HepG2 (cell line): ENCODE data around the gene TFDP2. TPM values are rescaled to one million over a fixed set of nuclear protein-coding genes. Genes with fewer than 3 reads are reported as not detected.

ENCODE experiments used
- EP300 ChIP-seq, 3 experiments: sonication (generic) in 1 of 3; formaldehyde crosslinking in 1 of 3; IDR thresholded peaks; 2 replicates each; pipeline versions ENCODE4 v1.5.1 to v1.6.1; 2011 to 2020; ENCODE audit warnings: low read depth in 2 of 3, low read length in 2 of 3, borderline replicate concordance in 1 of 3, improper control_type of control experiment in 1 of 3, mild to moderate bottlenecking in 1 of 3, missing genetic modification reagents in 1 of 3, moderate library complexity in 1 of 3
- HOXD1 ChIP-seq: sonication (generic); formaldehyde crosslinking; IDR thresholded peaks from 2 replicates; pipeline ENCODE4 v1.5.0; 2020; ENCODE audit warnings: missing genetic modification reagents
- KAT7 ChIP-seq: IDR thresholded peaks from 2 replicates; pipeline ENCODE4 v1.6.1; 2018; ENCODE audit warnings: borderline replicate concordance, missing compliant biosample characterization
- KDM1A ChIP-seq: IDR thresholded peaks from 2 replicates; pipeline ENCODE4 v1.6.1; 2016; ENCODE audit warnings: missing compliant biosample characterization
- KLF6 ChIP-seq: IDR thresholded peaks from 2 replicates; pipeline ENCODE4 v1.8.0; 2016; ENCODE audit warnings: missing biosample characterization, missing genetic modification reagents
- MAF1 ChIP-seq: sonication (generic); formaldehyde crosslinking; IDR thresholded peaks from 2 replicates; pipeline ENCODE4 v1.5.0; 2020; ENCODE audit warnings: missing genetic modification reagents, borderline replicate concordance
- NCOA5 ChIP-seq: sonication (generic); formaldehyde crosslinking; IDR thresholded peaks from 2 replicates; pipeline ENCODE4 v1.4.0; 2020; ENCODE audit warnings: missing genetic modification reagents
- PBX3 ChIP-seq: sonication (generic); formaldehyde crosslinking; IDR thresholded peaks from 2 replicates; pipeline ENCODE4 v1.8.1; 2023; ENCODE audit warnings: missing genetic modification reagents, inconsistent platforms, borderline replicate concordance
- SRF ChIP-seq: IDR thresholded peaks from 2 replicates; pipeline ENCODE4 v1.6.1; 2011; ENCODE audit warnings: mild to moderate bottlenecking, low read depth, low read length, moderate library complexity
- TBX2 ChIP-seq: sonication (generic); formaldehyde crosslinking; IDR thresholded peaks from 2 replicates; pipeline ENCODE4 v1.5.0; 2020; ENCODE audit warnings: missing genetic modification reagents, mild to moderate bottlenecking, borderline replicate concordance
- TMF1 ChIP-seq: sonication (generic); formaldehyde crosslinking; IDR thresholded peaks from 2 replicates; pipeline ENCODE4 v1.8.1; 2022; ENCODE audit warnings: low read depth, missing genetic modification reagents
- ZBTB3 ChIP-seq: sonication (generic); formaldehyde crosslinking; IDR thresholded peaks from 2 replicates; pipeline ENCODE4 v1.4.0; 2020; ENCODE audit warnings: low read depth, mild to moderate bottlenecking, moderate library complexity, missing genetic modification reagents, borderline replicate concordance
- ZFAT ChIP-seq: sonication (generic); formaldehyde crosslinking; conservative IDR thresholded peaks from 2 replicates; pipeline ENCODE4 v1.8.1; 2023; ENCODE audit warnings: missing genetic modification reagents, inconsistent platforms
- ZNF101 ChIP-seq: sonication (generic); formaldehyde crosslinking; IDR thresholded peaks from 2 replicates; pipeline ENCODE4 v1.4.0; 2020; ENCODE audit warnings: mild to moderate bottlenecking, low read depth, missing genetic modification reagents, borderline replicate concordance
- ZNF17 ChIP-seq: sonication (generic); formaldehyde crosslinking; IDR thresholded peaks from 2 replicates; pipeline ENCODE4 v1.5.0; 2020; ENCODE audit warnings: mild to moderate bottlenecking, missing genetic modification reagents
- ZNF232 ChIP-seq: sonication (generic); formaldehyde crosslinking; IDR thresholded peaks from 2 replicates; pipeline ENCODE4 v1.4.0; 2020; ENCODE audit warnings: missing genetic modification reagents, borderline replicate concordance
- ZNF460 ChIP-seq: sonication (generic); formaldehyde crosslinking; IDR thresholded peaks from 2 replicates; pipeline ENCODE4 v1.5.1; 2020; ENCODE audit warnings: missing genetic modification reagents, mild to moderate bottlenecking, borderline replicate concordance
- ZNF605 ChIP-seq: sonication (generic); formaldehyde crosslinking; IDR thresholded peaks from 2 replicates; pipeline ENCODE4 v1.8.0; 2022; ENCODE audit warnings: mild to moderate bottlenecking, missing genetic modification reagents
- ZNF766 ChIP-seq: sonication (generic); formaldehyde crosslinking; IDR thresholded peaks from 2 replicates; pipeline ENCODE4 v1.5.0; 2020; ENCODE audit warnings: missing genetic modification reagents, borderline replicate concordance
- ZNF816 ChIP-seq: sonication (generic); formaldehyde crosslinking; IDR thresholded peaks from 2 replicates; pipeline ENCODE4 v1.8.0; 2022; ENCODE audit warnings: missing genetic modification reagents, mild to moderate bottlenecking, borderline replicate concordance
- polyA plus RNA-seq, 8 experiments: library from polyadenylated mRNA; depleted of rRNA in 3 of 8; stranded (reverse) in 7 of 8; unstranded in 1 of 8; fragments of >200 nt; fragmentation: Illumina TruSeq in 4 of 8; extraction: Trizol in 4 of 8; gene quantifications; 2 replicates each; pipeline versions ENCODE4 v1.2.1 to v1.2.3, GENCODE V29; 2011 to 2016; ENCODE audit warnings: low read depth in 4 of 8, missing spikeins in 1 of 8, mixed read lengths in 1 of 8; ENCODE audit not compliant: insufficient read depth in 1 of 8
- total RNA-seq, 5 experiments: library from RNA; depleted of rRNA; stranded (reverse); fragments of >200 nt; fragmentation: Illumina TruSeq; extraction: Trizol; gene quantifications; 2 replicates each; pipeline ENCODE4 v1.2.3, GENCODE V29; 2016; ENCODE audit warnings: low read depth in 1 of 5
- TF ChIP-seq, protein P1 (sequence below): sonication (generic); formaldehyde crosslinking; IDR thresholded peaks from 2 replicates; pipeline ENCODE4 v1.8.0; 2022; ENCODE audit warnings: low read depth, missing genetic modification reagents
- TF ChIP-seq, protein P2 (sequence below): sonication (generic); formaldehyde crosslinking; IDR thresholded peaks from 2 replicates; pipeline ENCODE4 v1.4.0; 2020; ENCODE audit warnings: missing genetic modification reagents, borderline replicate concordance
- TF ChIP-seq, protein P3 (sequence below): sonication (generic); formaldehyde crosslinking; IDR thresholded peaks from 2 replicates; pipeline ENCODE4 v1.9.0; 2021; ENCODE audit warnings: missing genetic modification reagents, mild to moderate bottlenecking, borderline replicate concordance

Gene TFDP2
- total and polyA plus RNA-seq, 2 of the 13 experiments (the other 11 are each of a cell fraction or from before 2014, with no cell fraction given): 17.9 to 37.4 TPM

- TF ChIP-seq ZBTB3 (CRISPR knock-in tag) (peak; percentile 32; the same call in 1 of the 2 replicates), ZNF766 (CRISPR knock-in tag) (peak; percentile 61; the same call in 1 of the 2 replicates), TMF1 (no peak; the same call in 1 of the 2 replicates), MAF1 (CRISPR knock-in tag) (no peak), KAT7 (CRISPR knock-in tag) (no peak; the same call in 1 of the 2 replicates), PBX3 (no peak), ZNF816 (CRISPR knock-in tag) (peak; percentile 64; the same call in 1 of the 2 replicates), EP300 (IDR thresholded peaks at IDR 0.05; ENCODE audit: low read depth in 2 of 2, low read length in 2 of 2) (no peak; a peak in 1 of 4 replicates), EP300 (CRISPR knock-in tag; IDR thresholded peaks at IDR 0.05; ENCODE audit: borderline replicate concordance) (peak; percentile 22; the same call in 1 of the 2 replicates), ZNF460 (no peak), SRF (no peak), ZNF232 (CRISPR knock-in tag) (no peak), ZNF101 (0 out of 2 replicates have a peak, but pooled peaks have one; percentile 36), ZNF17 (CRISPR knock-in tag) (no peak), ZNF605 (CRISPR knock-in tag) (peak; percentile 86; the same call in 1 of the 2 replicates), NCOA5 (CRISPR knock-in tag) (no peak), KDM1A (CRISPR knock-in tag) (no peak), HOXD1 (CRISPR knock-in tag) (no peak), ZFAT (CRISPR knock-in tag) (no peak; the same call in 1 of the 2 replicates), TBX2 (CRISPR knock-in tag) (no peak; the same call in 1 of the 2 replicates), KLF6 (CRISPR knock-in tag) (0 out of 2 replicates have a peak, but pooled peaks have one; percentile 55)
- TF ChIP-seq, protein P1, sequence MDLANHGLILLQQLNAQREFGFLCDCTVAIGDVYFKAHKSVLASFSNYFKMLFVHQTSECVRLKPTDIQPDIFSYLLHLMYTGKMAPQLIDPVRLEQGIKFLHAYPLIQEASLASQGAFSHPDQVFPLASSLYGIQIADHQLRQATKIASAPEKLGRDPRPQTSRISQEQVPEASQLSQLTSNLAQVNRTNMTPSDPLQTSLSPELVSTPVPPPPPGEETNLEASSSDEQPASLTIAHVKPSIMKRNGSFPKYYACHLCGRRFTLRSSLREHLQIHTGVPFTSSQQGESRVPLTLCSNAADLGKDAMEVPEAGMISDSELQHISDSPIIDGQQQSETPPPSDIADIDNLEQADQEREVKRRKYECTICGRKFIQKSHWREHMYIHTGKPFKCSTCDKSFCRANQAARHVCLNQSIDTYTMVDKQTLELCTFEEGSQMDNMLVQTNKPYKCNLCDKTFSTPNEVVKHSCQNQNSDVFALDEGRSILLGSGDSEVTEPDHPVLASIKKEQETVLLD (CRISPR knock-in tag): peak; percentile 53; the same call in 1 of the 2 replicates
- TF ChIP-seq, protein P2, sequence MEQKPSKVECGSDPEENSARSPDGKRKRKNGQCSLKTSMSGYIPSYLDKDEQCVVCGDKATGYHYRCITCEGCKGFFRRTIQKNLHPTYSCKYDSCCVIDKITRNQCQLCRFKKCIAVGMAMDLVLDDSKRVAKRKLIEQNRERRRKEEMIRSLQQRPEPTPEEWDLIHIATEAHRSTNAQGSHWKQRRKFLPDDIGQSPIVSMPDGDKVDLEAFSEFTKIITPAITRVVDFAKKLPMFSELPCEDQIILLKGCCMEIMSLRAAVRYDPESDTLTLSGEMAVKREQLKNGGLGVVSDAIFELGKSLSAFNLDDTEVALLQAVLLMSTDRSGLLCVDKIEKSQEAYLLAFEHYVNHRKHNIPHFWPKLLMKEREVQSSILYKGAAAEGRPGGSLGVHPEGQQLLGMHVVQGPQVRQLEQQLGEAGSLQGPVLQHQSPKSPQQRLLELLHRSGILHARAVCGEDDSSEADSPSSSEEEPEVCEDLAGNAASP (CRISPR knock-in tag): no peak
- TF ChIP-seq, protein P3, sequence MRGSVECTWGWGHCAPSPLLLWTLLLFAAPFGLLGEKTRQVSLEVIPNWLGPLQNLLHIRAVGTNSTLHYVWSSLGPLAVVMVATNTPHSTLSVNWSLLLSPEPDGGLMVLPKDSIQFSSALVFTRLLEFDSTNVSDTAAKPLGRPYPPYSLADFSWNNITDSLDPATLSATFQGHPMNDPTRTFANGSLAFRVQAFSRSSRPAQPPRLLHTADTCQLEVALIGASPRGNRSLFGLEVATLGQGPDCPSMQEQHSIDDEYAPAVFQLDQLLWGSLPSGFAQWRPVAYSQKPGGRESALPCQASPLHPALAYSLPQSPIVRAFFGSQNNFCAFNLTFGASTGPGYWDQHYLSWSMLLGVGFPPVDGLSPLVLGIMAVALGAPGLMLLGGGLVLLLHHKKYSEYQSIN (CRISPR knock-in tag): no peak
Observed at GRCh38 chr3:142148792-142149672, at the start of gene TFDP2 (continued).
